Measurements from ENCODE around the gene MGMT. TPM values are rescaled to one million over a fixed set of nuclear protein-coding genes. Genes with fewer than 3 reads are reported as not detected.

The MGMT gene
- polyA plus RNA-seq, 4 donors = 9.8 to 22.4 (median 17.9) TPM

- DNase-seq (no peak), FAIRE-seq (no peak)
- Histone ChIP-seq H3K4me3 (ENCODE audit: low read depth in 1 of 3, low read length in 3 of 3) (no peak overlapping the region), H3K9me3 (ENCODE audit: control insufficient read depth in 2 of 2, insufficient read depth in 1 of 2, low read depth in 1 of 2, low read length in 1 of 2) (peaks cover 0 to 11% of the 10 kb centered on the region in 2 donors), H3K27me3 (ENCODE audit: control insufficient read depth in 3 of 3, insufficient read depth in 3 of 3, low read length in 3 of 3) (no peaks in the 10 kb centered on the region), H3K4me1 (ENCODE audit: control insufficient read depth in 3 of 3, insufficient read depth in 2 of 3, low read depth in 1 of 3, low read length in 2 of 3) (no peaks in the 10 kb centered on the region), H3K27ac (ENCODE audit: low read depth in 1 of 3, low read length in 2 of 3) (no peak overlapping the region), H3K36me3 (ENCODE audit: control insufficient read depth in 3 of 3, insufficient read depth in 2 of 3, low read depth in 1 of 3, low read length in 3 of 3) (no peaks in the 10 kb centered on the region)
- 68 to 79% (median 70%) methylated on average over 14 of the region's 14 CpGs for WGBS, 3 donors
Measured at GRCh38 chr10:129800796-129801340, 333.8 kb downstream of the MGMT start.

DNA sequence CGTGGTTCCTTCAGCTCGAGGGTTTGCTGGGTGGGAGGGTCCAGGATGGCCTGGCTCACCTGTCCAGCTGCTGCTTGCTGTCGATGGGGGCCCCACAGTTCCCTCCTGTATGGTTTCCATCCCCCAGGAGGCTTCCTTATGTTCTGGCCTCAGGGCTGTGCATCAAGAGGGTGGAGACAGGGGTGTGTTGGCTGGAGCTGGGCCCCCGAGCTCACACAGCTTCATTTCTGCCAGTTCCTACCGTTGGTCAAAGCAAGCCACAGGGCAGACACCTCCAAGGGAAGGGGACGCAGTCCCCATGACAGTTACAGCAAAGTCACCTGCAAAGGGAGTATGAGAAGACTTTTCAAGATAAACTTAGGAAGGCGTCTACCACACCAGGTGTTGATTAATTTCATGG, 340.2 kb downstream of the MGMT start:
- peaks cover 0 to 16% of the 10 kb centered on the region in 2 donors for H3K9me3 ChIP-seq (ENCODE audit: control insufficient read depth in 2 of 2, insufficient read depth in 1 of 2, low read depth in 1 of 2, low read length in 1 of 2)
- H3K36me3 ChIP-seq (ENCODE audit: control insufficient read depth in 3 of 3, insufficient read depth in 2 of 3, low read depth in 1 of 3, low read length in 3 of 3) = no peaks in the 10 kb centered on the region
- no peaks in the 10 kb centered on the region for H3K27me3 ChIP-seq (ENCODE audit: control insufficient read depth in 3 of 3, insufficient read depth in 3 of 3, low read length in 3 of 3)
- no peak overlapping the region for H3K27ac ChIP-seq (ENCODE audit: low read depth in 1 of 3, low read length in 2 of 3)
- no peak for FAIRE-seq
- H3K4me3 ChIP-seq (ENCODE audit: low read depth in 1 of 3, low read length in 3 of 3) = no peak overlapping the region
- WGBS, 3 donors = 68 to 85% (median 81%) methylated on average over 7 of the region's 7 CpGs
- no peaks in the 10 kb centered on the region for H3K4me1 ChIP-seq (ENCODE audit: control insufficient read depth in 3 of 3, insufficient read depth in 2 of 3, low read depth in 1 of 3, low read length in 2 of 3)
- DNase-seq = no peak

DNA sequence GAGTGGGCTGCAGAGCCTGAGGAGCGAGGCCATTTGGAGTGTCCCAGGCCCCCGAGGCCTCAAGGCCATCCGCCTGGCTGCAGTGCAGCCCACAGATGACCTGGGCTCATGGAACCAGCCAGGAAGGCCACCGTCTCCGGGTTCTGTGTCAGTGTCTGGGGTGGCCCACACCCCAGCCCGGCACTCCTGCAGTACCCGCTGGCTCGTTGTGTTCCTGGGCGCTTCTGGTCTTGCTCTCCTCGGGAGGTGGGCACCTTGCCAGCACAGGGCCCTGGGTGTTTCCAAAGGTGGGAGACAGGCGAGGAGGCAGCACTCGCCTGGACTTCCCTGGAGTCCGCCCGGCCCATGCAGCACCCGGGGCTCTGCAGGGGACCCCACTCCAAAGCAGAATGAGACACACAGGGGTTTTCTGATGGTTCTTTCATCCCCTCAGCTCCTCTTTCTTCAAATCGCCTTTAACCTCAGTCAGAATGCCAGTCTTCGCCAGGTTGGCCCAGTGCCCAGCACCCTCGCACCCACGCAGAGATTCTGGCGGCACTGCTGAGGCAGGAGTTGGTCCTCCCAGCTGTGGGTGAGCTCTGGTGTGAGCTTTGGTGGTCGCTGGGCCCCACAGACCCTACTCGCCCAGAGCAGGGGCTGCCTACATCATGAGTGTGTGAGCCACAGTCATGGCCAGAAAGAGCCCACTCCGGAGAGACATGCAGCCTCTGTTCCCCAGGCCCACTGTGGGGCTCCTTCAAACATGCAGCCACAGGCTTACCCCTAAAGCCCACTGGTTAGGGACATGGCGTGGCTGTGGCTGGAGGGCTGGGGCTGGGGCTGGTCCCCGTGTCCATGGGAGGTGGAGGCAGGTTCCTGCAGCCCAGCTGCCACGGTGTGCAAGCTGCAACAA, 341.3 kb downstream of the MGMT start:
- Histone ChIP-seq H3K27me3 (ENCODE audit: control insufficient read depth in 3 of 3, insufficient read depth in 3 of 3, low read length in 3 of 3) (no peaks in the 10 kb centered on the region), H3K4me3 (ENCODE audit: low read depth in 1 of 3, low read length in 3 of 3) (no peak overlapping the region), H3K4me1 (ENCODE audit: control insufficient read depth in 3 of 3, insufficient read depth in 2 of 3, low read depth in 1 of 3, low read length in 2 of 3) (no peaks in the 10 kb centered on the region), H3K9me3 (ENCODE audit: control insufficient read depth in 2 of 2, insufficient read depth in 1 of 2, low read depth in 1 of 2, low read length in 1 of 2) (peaks cover 0 to 10% of the 10 kb centered on the region in 2 donors), H3K36me3 (ENCODE audit: control insufficient read depth in 3 of 3, insufficient read depth in 2 of 3, low read depth in 1 of 3, low read length in 3 of 3) (no peaks in the 10 kb centered on the region), H3K27ac (ENCODE audit: low read depth in 1 of 3, low read length in 2 of 3) (no peak overlapping the region)
- FAIRE-seq = no peak
- DNase-seq = no peak
- 82 to 84% (median 83%) methylated on average over 26 of the region's 26 CpGs for WGBS, 3 donors

DNA sequence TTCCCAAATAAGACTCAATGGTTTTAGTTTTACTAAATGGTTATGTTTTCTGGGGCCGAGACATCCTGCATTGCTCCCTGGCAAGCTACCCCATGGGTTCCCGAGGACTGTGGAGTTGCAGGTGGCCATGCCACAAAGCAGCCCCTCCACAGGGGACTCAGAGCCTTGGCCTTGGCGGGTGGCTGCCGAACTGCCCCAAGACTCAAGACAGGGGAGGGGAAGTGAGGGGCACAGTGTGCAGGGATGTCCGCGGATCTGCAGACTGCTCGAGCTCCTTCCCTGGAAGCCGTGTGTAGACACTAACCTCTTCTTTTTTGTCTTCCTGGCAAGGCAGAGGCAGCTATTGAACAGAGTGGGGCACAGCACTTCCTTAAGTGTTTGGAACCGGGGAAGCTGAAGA, 342.4 kb downstream of the MGMT start:
- Histone ChIP-seq H3K27me3 (ENCODE audit: control insufficient read depth in 3 of 3, insufficient read depth in 3 of 3, low read length in 3 of 3) (no peaks in the 10 kb centered on the region), H3K4me3 (ENCODE audit: low read depth in 1 of 3, low read length in 3 of 3) (no peak overlapping the region), H3K27ac (ENCODE audit: low read depth in 1 of 3, low read length in 2 of 3) (no peak overlapping the region), H3K4me1 (ENCODE audit: control insufficient read depth in 3 of 3, insufficient read depth in 2 of 3, low read depth in 1 of 3, low read length in 2 of 3) (no peaks in the 10 kb centered on the region), H3K36me3 (ENCODE audit: control insufficient read depth in 3 of 3, insufficient read depth in 2 of 3, low read depth in 1 of 3, low read length in 3 of 3) (no peaks in the 10 kb centered on the region), H3K9me3 (ENCODE audit: control insufficient read depth in 2 of 2, insufficient read depth in 1 of 2, low read depth in 1 of 2, low read length in 1 of 2) (peaks cover 0 to 16% of the 10 kb centered on the region in 2 donors)
- DNase-seq (no peak), FAIRE-seq (no peak)
- 84 to 88% (median 86%) methylated on average over 9 of the region's 9 CpGs for WGBS, 3 donors

DNA sequence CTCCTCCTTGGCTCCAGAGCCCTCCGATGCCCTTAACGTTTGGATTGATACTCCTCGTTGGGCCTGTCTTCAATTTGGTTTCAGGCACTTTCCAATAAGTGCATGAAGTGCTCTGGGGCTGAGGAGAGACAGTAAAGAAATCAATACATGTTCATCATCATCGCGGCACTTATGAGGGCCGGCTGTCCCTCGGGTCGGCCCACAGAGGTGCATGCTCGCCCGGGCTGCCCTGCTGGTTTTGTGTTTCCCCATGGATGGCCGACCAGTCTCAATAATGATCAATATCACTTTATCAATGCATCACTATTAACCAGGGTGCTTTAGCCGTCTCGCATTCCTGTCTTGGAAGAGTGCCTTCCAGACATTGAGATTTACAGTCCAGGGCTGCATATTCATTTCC, 342.8 kb downstream of the MGMT start:
- Histone ChIP-seq H3K4me1 (ENCODE audit: control insufficient read depth in 3 of 3, insufficient read depth in 2 of 3, low read depth in 1 of 3, low read length in 2 of 3) (no peaks in the 10 kb centered on the region), H3K36me3 (ENCODE audit: control insufficient read depth in 3 of 3, insufficient read depth in 2 of 3, low read depth in 1 of 3, low read length in 3 of 3) (no peaks in the 10 kb centered on the region), H3K9me3 (ENCODE audit: control insufficient read depth in 2 of 2, insufficient read depth in 1 of 2, low read depth in 1 of 2, low read length in 1 of 2) (peaks cover 0 to 17% of the 10 kb centered on the region in 2 donors), H3K4me3 (ENCODE audit: low read depth in 1 of 3, low read length in 3 of 3) (no peak overlapping the region), H3K27me3 (ENCODE audit: control insufficient read depth in 3 of 3, insufficient read depth in 3 of 3, low read length in 3 of 3) (no peaks in the 10 kb centered on the region), H3K27ac (ENCODE audit: low read depth in 1 of 3, low read length in 2 of 3) (no peak overlapping the region)
- DNase-seq (no peak), FAIRE-seq (no peak)
- WGBS, 3 donors = 82 to 84% (median 82%) methylated on average over 13 of the region's 13 CpGs

DNA sequence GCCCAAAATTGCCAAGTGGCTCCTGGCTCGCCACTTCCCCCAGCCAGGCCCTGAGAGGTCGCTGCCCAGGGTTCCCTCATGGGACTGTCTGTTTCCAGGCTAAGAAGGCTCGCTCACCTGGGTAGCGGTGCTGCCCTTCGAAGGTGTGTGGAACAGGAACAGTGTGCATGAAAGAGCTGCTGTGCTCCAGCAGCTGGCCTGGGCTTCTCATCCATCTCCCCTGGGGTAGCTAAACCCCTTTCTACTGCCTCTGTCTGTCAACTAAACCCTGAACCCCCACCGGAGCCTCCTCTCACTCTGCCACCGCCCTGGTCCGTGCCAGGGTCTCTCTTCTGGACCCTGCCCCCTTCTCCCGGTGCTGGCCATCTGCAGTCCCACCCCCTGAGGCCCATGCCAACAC, 344.2 kb downstream of the MGMT start:
- no peaks in the 10 kb centered on the region for H3K27me3 ChIP-seq (ENCODE audit: control insufficient read depth in 3 of 3, insufficient read depth in 3 of 3, low read length in 3 of 3)
- no peaks in the 10 kb centered on the region for H3K36me3 ChIP-seq (ENCODE audit: control insufficient read depth in 3 of 3, insufficient read depth in 2 of 3, low read depth in 1 of 3, low read length in 3 of 3)
- H3K4me3 ChIP-seq (ENCODE audit: low read depth in 1 of 3, low read length in 3 of 3) = no peak overlapping the region
- peaks cover 0 to 12% of the 10 kb centered on the region in 2 donors for H3K9me3 ChIP-seq (ENCODE audit: control insufficient read depth in 2 of 2, insufficient read depth in 1 of 2, low read depth in 1 of 2, low read length in 1 of 2)
- no peaks in the 10 kb centered on the region for H3K4me1 ChIP-seq (ENCODE audit: control insufficient read depth in 3 of 3, insufficient read depth in 2 of 3, low read depth in 1 of 3, low read length in 2 of 3)
- no peak overlapping the region for H3K27ac ChIP-seq (ENCODE audit: low read depth in 1 of 3, low read length in 2 of 3)
- 71 to 81% (median 75%) methylated on average over 9 of the region's 9 CpGs for WGBS, 3 donors
- no peak for DNase-seq
- no peak for FAIRE-seq

GRCh38 chr10:129812398-129812797, 345.4 kb downstream of the MGMT start:
- H3K27ac ChIP-seq (ENCODE audit: low read depth in 1 of 3, low read length in 2 of 3) = no peak overlapping the region
- WGBS, 3 donors = 58 to 62% (median 61%) methylated on average over 7 of the region's 7 CpGs
- DNase-seq = no peak
- no peak overlapping the region for H3K4me3 ChIP-seq (ENCODE audit: low read depth in 1 of 3, low read length in 3 of 3)
- no peaks in the 10 kb centered on the region for H3K27me3 ChIP-seq (ENCODE audit: control insufficient read depth in 3 of 3, insufficient read depth in 3 of 3, low read length in 3 of 3)
- no peaks in the 10 kb centered on the region for H3K4me1 ChIP-seq (ENCODE audit: control insufficient read depth in 3 of 3, insufficient read depth in 2 of 3, low read depth in 1 of 3, low read length in 2 of 3)
- H3K36me3 ChIP-seq (ENCODE audit: control insufficient read depth in 3 of 3, insufficient read depth in 2 of 3, low read depth in 1 of 3, low read length in 3 of 3) = no peaks in the 10 kb centered on the region
- no peak for FAIRE-seq
- H3K9me3 ChIP-seq (ENCODE audit: control insufficient read depth in 2 of 2, insufficient read depth in 1 of 2, low read depth in 1 of 2, low read length in 1 of 2) = peaks cover 0 to 9% of the 10 kb centered on the region in 2 donors

DNA sequence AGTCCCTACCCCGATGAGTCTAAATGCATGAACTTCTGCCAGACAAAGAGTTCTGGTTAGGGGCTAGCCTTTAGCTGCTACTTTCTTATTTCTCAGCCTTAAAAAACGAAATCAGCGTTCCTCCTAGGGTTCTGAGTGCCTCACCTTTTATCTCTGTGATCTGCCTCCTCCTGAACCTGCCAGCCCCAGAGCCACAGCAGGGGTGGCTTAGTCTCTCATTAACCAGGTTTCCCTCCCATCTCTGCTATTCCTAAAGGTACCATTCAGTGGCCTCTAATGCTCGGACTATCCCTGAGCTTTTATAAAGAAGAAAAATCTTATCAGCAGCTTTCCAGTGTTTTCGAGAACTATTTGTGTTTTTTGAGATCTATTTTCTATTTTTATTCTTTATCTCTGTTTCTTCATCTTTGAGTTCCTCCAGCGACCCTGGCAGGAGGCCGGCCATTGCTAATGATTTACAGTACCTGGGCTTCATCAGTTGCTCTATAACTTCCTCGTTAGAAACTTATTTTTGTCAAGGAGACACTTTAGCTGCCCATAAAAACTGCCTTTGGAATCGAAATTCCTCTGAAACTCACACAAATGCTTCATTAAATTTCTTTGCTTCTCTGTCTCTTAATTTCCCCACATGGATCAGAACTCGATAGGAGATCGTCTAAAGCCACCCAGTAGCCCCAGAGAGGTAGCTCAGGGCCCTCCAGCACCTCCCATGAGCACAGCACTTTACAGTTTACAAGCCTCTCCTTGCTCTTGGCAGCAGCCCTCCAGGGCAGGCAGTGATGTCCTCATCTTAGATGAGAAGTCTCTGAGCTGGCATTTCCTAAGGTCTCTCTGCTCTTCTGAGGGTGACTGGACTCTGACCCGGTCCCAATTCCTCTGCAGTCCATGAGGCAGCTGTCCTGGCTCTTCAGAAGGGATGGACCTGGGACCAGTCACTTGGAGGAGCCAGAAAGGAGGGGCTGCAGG, 347.9 kb downstream of the MGMT start:
- H3K4me1 ChIP-seq (ENCODE audit: control insufficient read depth in 3 of 3, insufficient read depth in 2 of 3, low read depth in 1 of 3, low read length in 2 of 3) = no peaks in the 10 kb centered on the region
- peaks cover 0 to 9% of the 10 kb centered on the region in 2 donors for H3K9me3 ChIP-seq (ENCODE audit: control insufficient read depth in 2 of 2, insufficient read depth in 1 of 2, low read depth in 1 of 2, low read length in 1 of 2)
- H3K36me3 ChIP-seq (ENCODE audit: control insufficient read depth in 3 of 3, insufficient read depth in 2 of 3, low read depth in 1 of 3, low read length in 3 of 3) = no peaks in the 10 kb centered on the region
- no peak overlapping the region for H3K4me3 ChIP-seq (ENCODE audit: low read depth in 1 of 3, low read length in 3 of 3)
- DNase-seq (peak in 1 of 2 donors; percentile 6), FAIRE-seq (no peak)
- no peak overlapping the region for H3K27ac ChIP-seq (ENCODE audit: low read depth in 1 of 3, low read length in 2 of 3)
- 28 to 55% (median 34%) methylated on average over 12 of the region's 12 CpGs for WGBS, 3 donors
- H3K27me3 ChIP-seq (ENCODE audit: control insufficient read depth in 3 of 3, insufficient read depth in 3 of 3, low read length in 3 of 3) = no peaks in the 10 kb centered on the region
